Lower lobe of right lung (tissue), 2 donors: ENCODE data around the gene KIR3DL2. TPM values are rescaled to one million over a fixed set of nuclear protein-coding genes. Genes with fewer than 3 reads are reported as not detected.
"Not testable (repeated sequence)": the region's sequence is repeated elsewhere in the genome, so short reads cannot be mapped to it uniquely, and the experiment has no call there.

Experiments used
- ATAC-seq, 2 donors: fragments of 200-7000 bp; cut with Tn5 transposase; one replicate each; pipeline ENCODE4 v1.9.1; 2020 to 2022; ENCODE audit warnings: mild to moderate bottlenecking in 2 of 2, moderate library complexity in 2 of 2
- DNase-seq: peaks from one replicate; pipeline ENCODE4 v3.0.0-alpha.2; 2020
- H3K27ac ChIP-seq: fragments of 200-600 bp; one replicate; pipeline ENCODE4 v1.8.0; 2022
- H3K27me3 ChIP-seq: fragments of 200-600 bp; one replicate; pipeline ENCODE4 v1.8.0; 2022; ENCODE audit warnings: low read depth
- H3K36me3 ChIP-seq: fragments of 200-600 bp; one replicate; pipeline ENCODE4 v1.8.0; 2022; ENCODE audit warnings: mild to moderate bottlenecking
- H3K4me1 ChIP-seq: fragments of 200-600 bp; one replicate; pipeline ENCODE4 v1.8.0; 2022
- H3K4me3 ChIP-seq: fragments of 200-600 bp; one replicate; pipeline ENCODE4 v1.8.0; 2022; ENCODE audit warnings: mild to moderate bottlenecking
- H3K9me3 ChIP-seq: fragments of 200-600 bp; one replicate; pipeline ENCODE4 v1.8.0; 2022
- intact Hi-C: fragments of 100-400 bp; cut with DNase I; formaldehyde crosslinking; loops from one replicate; pipeline ENCODE4 v1.11.0; 2022
- total RNA-seq: library from RNA; stranded (reverse); fragmentation: NEBNext Ultra II Directional; extraction: Animal tissue kit (Norgen Biotek cat#: 25700); gene quantifications from one replicate; pipeline ENCODE4 v1.2.1, GENCODE V29; 2021
- TF ChIP-seq, protein P1 (sequence below): fragments of 200-600 bp; IDR thresholded peaks from one replicate; pipeline ENCODE4 v1.8.0; 2022; ENCODE audit warnings: antibody characterized with exemption, mild to moderate bottlenecking
- donor health status: DM: no; HTN: yes; CAD: no; lungs with severe emphysema.

The KIR3DL2 gene
- total RNA-seq, 1 donor from 2014 or later, result not detected

DNA sequence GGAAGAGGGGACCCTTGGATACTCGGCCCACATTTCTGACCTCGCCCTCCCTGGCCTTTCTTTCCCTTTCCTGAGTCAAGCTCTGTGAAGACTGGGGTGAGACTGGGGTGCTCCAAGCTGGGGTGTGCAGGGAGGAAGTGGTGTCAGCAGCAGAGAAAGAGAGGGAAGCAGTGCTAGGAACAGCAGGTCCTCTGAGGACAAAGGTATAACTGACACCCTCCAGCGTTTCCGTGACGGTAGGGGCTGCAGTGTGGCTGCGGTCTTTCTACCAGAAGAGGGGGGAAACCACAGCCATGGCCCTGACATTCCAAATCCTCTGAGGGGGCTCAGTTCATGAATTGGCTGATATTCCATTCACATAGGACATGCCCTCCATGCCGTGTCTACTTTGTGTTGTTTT, 1.1 kb downstream of the KIR3DL2 start:
- Histone ChIP-seq H3K36me3 (no peaks in the 10 kb centered on the region), H3K4me1 (no peaks in the 10 kb centered on the region), H3K4me3 (no peak overlapping the region), H3K27ac (no peak overlapping the region), H3K9me3 (no peaks in the 10 kb centered on the region), H3K27me3 (peaks cover 5% of the 10 kb centered on the region)
- TF ChIP-seq, protein P1, sequence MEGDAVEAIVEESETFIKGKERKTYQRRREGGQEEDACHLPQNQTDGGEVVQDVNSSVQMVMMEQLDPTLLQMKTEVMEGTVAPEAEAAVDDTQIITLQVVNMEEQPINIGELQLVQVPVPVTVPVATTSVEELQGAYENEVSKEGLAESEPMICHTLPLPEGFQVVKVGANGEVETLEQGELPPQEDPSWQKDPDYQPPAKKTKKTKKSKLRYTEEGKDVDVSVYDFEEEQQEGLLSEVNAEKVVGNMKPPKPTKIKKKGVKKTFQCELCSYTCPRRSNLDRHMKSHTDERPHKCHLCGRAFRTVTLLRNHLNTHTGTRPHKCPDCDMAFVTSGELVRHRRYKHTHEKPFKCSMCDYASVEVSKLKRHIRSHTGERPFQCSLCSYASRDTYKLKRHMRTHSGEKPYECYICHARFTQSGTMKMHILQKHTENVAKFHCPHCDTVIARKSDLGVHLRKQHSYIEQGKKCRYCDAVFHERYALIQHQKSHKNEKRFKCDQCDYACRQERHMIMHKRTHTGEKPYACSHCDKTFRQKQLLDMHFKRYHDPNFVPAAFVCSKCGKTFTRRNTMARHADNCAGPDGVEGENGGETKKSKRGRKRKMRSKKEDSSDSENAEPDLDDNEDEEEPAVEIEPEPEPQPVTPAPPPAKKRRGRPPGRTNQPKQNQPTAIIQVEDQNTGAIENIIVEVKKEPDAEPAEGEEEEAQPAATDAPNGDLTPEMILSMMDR, result no peak
- ATAC-seq (no peak), DNase-seq (no peak)
- intact Hi-C loops, result no loop called here

DNA sequence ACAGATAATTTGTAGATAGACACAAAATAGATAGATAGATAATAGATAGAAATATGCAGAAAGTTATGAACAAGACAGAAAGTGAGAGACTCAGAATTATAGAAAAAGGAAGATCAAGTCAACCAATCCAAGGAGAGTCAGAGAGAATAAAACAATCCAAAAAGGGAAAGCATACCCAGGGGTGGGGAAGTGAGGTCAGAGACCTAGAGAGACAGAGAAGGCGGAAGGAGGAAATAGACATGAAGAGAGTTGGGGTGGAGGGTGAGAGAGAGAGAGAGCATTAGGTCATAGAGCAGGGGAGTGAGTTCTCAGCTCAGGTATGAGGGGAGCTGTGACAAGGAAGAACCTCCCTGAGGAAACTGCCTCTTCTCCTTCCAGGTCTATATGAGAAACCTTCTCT, 5.0 kb downstream of the KIR3DL2 start:
- H3K9me3 ChIP-seq, DNase-seq, H3K27me3 ChIP-seq, H3K4me1 ChIP-seq, ATAC-seq, H3K4me3 ChIP-seq, H3K36me3 ChIP-seq, H3K27ac ChIP-seq, intact Hi-C loops: not testable (repeated sequence)

DNA sequence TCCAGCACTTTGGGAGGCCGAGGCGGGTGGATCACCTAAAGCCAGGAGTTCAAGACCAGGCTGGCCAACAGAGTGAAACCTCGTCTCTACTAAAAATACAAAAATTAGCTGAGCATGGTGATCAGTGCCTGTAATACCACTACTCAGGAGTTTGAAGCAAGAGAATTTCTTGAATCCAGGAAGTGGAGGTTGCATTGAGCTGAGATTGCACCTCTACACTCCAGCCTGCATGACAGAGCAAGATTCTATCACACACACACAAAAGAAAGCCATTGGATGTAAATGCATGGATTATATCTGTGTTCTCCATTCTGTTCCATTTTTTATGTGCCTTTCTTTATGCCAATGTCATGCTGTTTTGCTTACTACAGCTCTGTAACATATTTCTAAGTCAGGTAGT, 8.2 kb downstream of the KIR3DL2 start:
- H3K4me1 ChIP-seq, H3K27ac ChIP-seq, DNase-seq, H3K9me3 ChIP-seq, H3K36me3 ChIP-seq, H3K27me3 ChIP-seq, intact Hi-C loops, H3K4me3 ChIP-seq, ATAC-seq: not testable (repeated sequence)

DNA sequence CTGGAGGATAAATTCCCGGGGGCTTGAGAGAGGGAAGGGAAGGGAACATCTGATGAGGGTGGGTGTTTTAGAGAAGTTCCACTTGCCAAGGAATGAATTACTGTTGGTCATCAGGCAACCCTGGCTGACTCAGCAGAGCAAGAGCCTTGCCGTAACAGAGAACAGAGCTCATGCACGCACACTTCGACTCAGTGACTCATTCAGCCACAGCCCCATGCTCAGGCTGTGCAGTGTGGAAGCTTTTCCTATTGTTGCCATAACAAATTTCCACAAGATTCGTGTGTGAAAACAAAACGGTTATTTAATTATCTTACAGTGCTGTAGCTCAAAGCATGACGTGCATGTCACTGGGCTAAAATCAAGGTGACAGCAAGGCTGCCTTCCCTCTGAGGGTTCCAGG, 9.2 kb downstream of the KIR3DL2 start:
- H3K27me3 ChIP-seq, DNase-seq, H3K9me3 ChIP-seq, H3K27ac ChIP-seq, H3K36me3 ChIP-seq, ATAC-seq, H3K4me1 ChIP-seq, intact Hi-C loops, H3K4me3 ChIP-seq: not testable (repeated sequence)

DNA sequence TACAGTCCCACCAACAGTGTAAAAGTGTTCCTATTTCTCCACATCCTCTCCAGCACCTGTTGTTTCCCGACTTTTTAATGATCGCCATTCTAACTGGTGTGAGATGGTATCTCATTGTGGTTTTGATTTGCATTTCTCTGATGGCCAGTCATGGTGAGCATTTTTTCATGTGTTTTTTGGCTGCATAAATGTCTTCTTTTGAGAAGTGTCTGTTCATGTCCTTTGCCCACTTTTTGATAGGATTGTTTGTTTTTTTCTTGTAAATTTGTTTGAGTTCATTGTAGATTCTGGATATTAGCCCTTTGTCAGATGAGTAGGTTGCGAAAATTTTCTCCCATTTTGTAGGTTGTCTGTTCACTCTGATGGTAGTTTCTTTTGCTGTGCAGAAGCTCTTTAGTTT, 13.2 kb downstream of the KIR3DL2 start:
- H3K9me3 ChIP-seq, intact Hi-C loops, H3K36me3 ChIP-seq, H3K27ac ChIP-seq, DNase-seq, H3K4me1 ChIP-seq, H3K4me3 ChIP-seq, ATAC-seq, H3K27me3 ChIP-seq: not testable (repeated sequence)

DNA sequence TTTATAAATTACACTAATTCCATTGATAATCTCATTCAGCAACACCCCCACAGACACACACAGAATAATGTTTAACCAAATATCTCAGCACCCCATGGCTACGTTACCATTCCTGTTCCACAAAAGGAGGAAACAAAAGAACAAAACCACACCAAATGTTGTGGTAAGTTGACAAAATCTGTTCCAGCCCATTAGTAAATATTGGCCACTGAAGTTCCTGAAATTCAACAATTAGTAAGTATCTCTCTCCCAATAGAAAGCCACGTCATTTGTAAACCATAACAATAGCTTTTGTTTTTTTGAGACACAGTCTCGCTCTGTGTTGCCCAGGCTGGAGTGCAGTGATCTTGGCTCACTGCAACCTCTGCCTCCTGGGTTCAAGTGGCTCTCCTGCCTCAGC, 21.5 kb downstream of the KIR3DL2 start:
- H3K27me3 ChIP-seq, result peaks cover 8% of the 10 kb centered on the region
- ATAC-seq (no peak), DNase-seq (no peak)
- H3K4me1 ChIP-seq, result no peaks in the 10 kb centered on the region
- no peak overlapping the region for H3K27ac ChIP-seq
- H3K9me3 ChIP-seq, result no peaks in the 10 kb centered on the region
- intact Hi-C loops, result no loop called here
- no peaks in the 10 kb centered on the region for H3K36me3 ChIP-seq
- TF ChIP-seq, protein P1, result no peak
- no peak overlapping the region for H3K4me3 ChIP-seq

DNA sequence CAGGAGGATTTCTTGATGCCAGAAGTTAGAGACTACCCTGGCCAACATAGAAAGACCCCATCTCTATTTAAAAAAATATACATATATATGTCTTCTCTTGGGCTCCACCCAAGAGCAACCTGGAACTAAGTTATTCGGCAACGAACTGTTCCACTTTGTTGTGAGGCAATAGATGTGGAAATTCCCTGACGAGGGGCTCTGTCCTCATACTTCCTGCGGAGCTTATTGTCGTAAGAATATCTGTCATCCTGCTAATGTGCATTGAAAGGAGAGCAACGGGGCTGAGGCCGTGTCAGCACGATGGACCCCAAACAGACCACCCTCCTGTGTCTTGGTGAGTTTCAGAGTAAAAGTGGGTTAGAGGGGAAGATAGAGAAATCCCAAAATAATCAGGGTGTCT, 23.7 kb downstream of the KIR3DL2 start, which contains the start of gene FCAR:
FCAR (plus strand) TSS at position 246 of the 400 bp plus-strand sequence; CDS start at position 301, 55 bp downstream.
- H3K4me1 ChIP-seq, result no peaks in the 10 kb centered on the region
- peaks cover 8% of the 10 kb centered on the region for H3K27me3 ChIP-seq
- no peaks in the 10 kb centered on the region for H3K9me3 ChIP-seq
- H3K27ac ChIP-seq, result no peak within 1 kb of the TSS
- H3K36me3 ChIP-seq, result no peaks in the 10 kb centered on the region
- no peak within 1 kb of the TSS for H3K4me3 ChIP-seq
- ATAC-seq (peak in 1 of 2 donors; percentile 14), DNase-seq (no peak)
- TF ChIP-seq, protein P1, result no peak
- intact Hi-C loops, result no loop called here

DNA sequence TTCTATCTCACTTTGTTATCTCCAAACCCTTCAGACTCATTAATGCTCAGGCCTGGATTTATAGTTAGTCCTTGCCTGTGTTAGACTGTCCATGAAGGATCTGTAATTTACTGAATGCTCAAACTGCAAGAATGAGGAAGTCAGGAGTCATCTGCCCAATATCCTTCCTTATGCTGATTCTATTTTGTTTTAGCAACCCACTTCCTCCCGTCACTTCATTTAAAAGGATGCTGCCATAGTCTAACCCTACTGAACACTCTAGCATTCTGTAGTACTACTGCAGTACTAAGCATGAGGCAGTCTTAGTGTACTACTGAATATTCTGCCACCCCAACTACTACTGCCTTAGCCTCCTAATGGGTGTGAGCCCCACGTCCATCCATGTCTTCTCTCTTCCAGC, 25.3 kb downstream of the KIR3DL2 start:
- intact Hi-C loops, result no loop called here
- no peaks in the 10 kb centered on the region for H3K9me3 ChIP-seq
- TF ChIP-seq, protein P1, result no peak
- DNase-seq (no peak), ATAC-seq (peak; percentile 44 to 73)
- peaks cover 7% of the 10 kb centered on the region for H3K27me3 ChIP-seq
- H3K4me1 ChIP-seq, result no peaks in the 10 kb centered on the region
- H3K27ac ChIP-seq, result no peak overlapping the region
- H3K4me3 ChIP-seq, result no peak overlapping the region
- H3K36me3 ChIP-seq, result no peaks in the 10 kb centered on the region
